Vagina (tissue), 2 donors: Measurements from ENCODE around the gene CCDC85B.
A peak's percentile ranks its signal among the peaks of the same experiment; 100 is the strongest.

ENCODE experiments used
- CTCF ChIP-seq, 3 experiments: fragments of 450-650 bp in 2 of 3; fragments of 200-600 bp in 1 of 3; sonication (generic) in 1 of 3; IDR thresholded peaks; one replicate each; pipeline ENCODE4 v1.5.1; 2017 to 2019; ENCODE audit warnings: antibody characterized with exemption in 3 of 3, mild to moderate bottlenecking in 2 of 3, moderate library complexity in 2 of 3
- POLR2A ChIP-seq, 2 donors: fragments of 450-650 bp; IDR thresholded peaks; one replicate each; pipeline ENCODE4 v1.6.1; 2017; ENCODE audit warnings: antibody characterized with exemption in 2 of 2, mild to moderate bottlenecking in 2 of 2, moderate library complexity in 2 of 2
- POLR2AphosphoS5 ChIP-seq, 2 donors: sonication (generic); formaldehyde crosslinking; IDR thresholded peaks; one replicate each; pipeline ENCODE4 v1.9.0; 2017; ENCODE audit warnings: antibody characterized with exemption in 2 of 2, mild to moderate bottlenecking in 2 of 2, low read depth in 1 of 2; ENCODE audit not compliant: insufficient read depth in 1 of 2

DNA sequence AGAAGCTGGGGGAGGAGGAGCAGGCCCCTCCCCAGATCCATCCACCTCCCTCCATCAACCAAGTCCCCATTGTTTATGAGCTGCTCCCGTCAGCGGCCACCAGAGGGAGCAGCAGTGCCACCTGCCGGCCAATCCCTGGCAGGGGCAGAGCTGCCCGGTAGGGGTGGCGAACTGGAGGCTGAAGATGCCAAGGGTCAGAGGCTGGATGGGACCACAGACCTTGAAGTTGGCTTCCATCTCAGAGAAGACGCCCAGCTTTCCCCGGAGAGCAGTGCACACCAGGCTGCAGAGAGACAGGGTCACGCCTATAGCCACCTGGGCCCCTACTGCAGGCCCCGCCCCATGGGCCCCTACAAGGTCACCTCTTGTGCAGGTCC is 5.8 kb upstream of the CCDC85B start:
- TF ChIP-seq CTCF (IDR thresholded peaks at IDR 0.05) (peak; percentile 95 to 99 (median 95)), POLR2AphosphoS5 (IDR thresholded peaks at IDR 0.05; ENCODE audit: insufficient read depth in 1 of 2, low read depth in 1 of 2) (peak; percentile 50 to 75), POLR2A (IDR thresholded peaks at IDR 0.05) (no peak)
